DMS153 (cell line): ENCODE measurements around the gene NFKBIZ.
A peak's percentile ranks its signal among the peaks of the same experiment; 100 is the strongest.
"Not testable (repeated sequence)": the region's sequence is repeated elsewhere in the genome, so short reads cannot be mapped to it uniquely, and the experiment has no call there.

Experiments
- DNase-seq: peaks from one replicate; lab custom pipeline; 2025; lab: John Stamatoyannopoulos, UW

Gene NFKBIZ

GRCh38 chr3:101876142-101876541 is 26.8 kb downstream of the NFKBIZ start:
- DNase-seq, result no peak

- peak; percentile 27 for DNase-seq
Observed at GRCh38 chr3:101878589-101878988, 29.3 kb downstream of the NFKBIZ start.

GRCh38 chr3:101879102-101879501 is 29.8 kb downstream of the NFKBIZ start:
- DNase-seq, result peak; percentile 39

GRCh38 chr3:101879623-101880284 is 30.4 kb downstream of the NFKBIZ start:
- no peak for DNase-seq

- DNase-seq, result no peak
Observed at GRCh38 chr3:101884776-101885175, 35.5 kb downstream of the NFKBIZ start.

- not testable (repeated sequence) for DNase-seq
Observed at GRCh38 chr3:101885584-101885983, 36.3 kb downstream of the NFKBIZ start.

- DNase-seq, result no peak
Observed at GRCh38 chr3:101886626-101887025, 37.3 kb downstream of the NFKBIZ start.

GRCh38 chr3:101888653-101889052 is 39.3 kb downstream of the NFKBIZ start:
- no peak for DNase-seq

GRCh38 chr3:101890716-101891115 is 41.4 kb downstream of the NFKBIZ start:
- DNase-seq, result no peak

GRCh38 chr3:101892648-101893047 is 43.3 kb downstream of the NFKBIZ start:
- no peak for DNase-seq

- DNase-seq, result no peak
Observed at GRCh38 chr3:101896083-101896757, 46.9 kb downstream of the NFKBIZ start.

- DNase-seq, result no peak
Observed at GRCh38 chr3:101897013-101897412, 47.7 kb downstream of the NFKBIZ start.

- DNase-seq, result no peak
Observed at GRCh38 chr3:101898039-101898438, 48.7 kb downstream of the NFKBIZ start.

- DNase-seq, result no peak
Observed at GRCh38 chr3:101898752-101899169, 49.4 kb downstream of the NFKBIZ start.

- no peak for DNase-seq
Observed at GRCh38 chr3:101900316-101900715, 51.0 kb downstream of the NFKBIZ start.

GRCh38 chr3:101900736-101901135 is 51.4 kb downstream of the NFKBIZ start:
- no peak for DNase-seq

GRCh38 chr3:101902041-101902440 is 52.7 kb downstream of the NFKBIZ start:
- DNase-seq, result no peak

- no peak for DNase-seq
Observed at GRCh38 chr3:101903451-101903871, 54.1 kb downstream of the NFKBIZ start.

GRCh38 chr3:101905573-101905972 is 56.3 kb downstream of the NFKBIZ start:
- DNase-seq, result not testable (repeated sequence)
